ENCODE data around the gene METTL23. TPM values are rescaled to one million over a fixed set of nuclear protein-coding genes. Genes with fewer than 3 reads are reported as not detected.
A peak's percentile ranks its signal among the peaks of the same experiment; 100 is the strongest.
"Not testable (repeated sequence)": the region's sequence is repeated elsewhere in the genome, so short reads cannot be mapped to it uniquely, and the experiment has no call there.

The METTL23 gene
- total and polyA plus RNA-seq, 8 donors = 1.2 to 72.1 (median 31.7) TPM

- 88 to 96% (median 94%) methylated on average over 8 of the region's 8 CpGs for WGBS, 5 donors
Measured at GRCh38 chr17:76722279-76722678, 4.4 kb upstream of the METTL23 start.

GRCh38 chr17:76722977-76723376 lies 3.7 kb upstream of the METTL23 start:
- intact Hi-C loops (cut with DNase I; ENCODE audit: low total_unique reads); H3K27ac ChIP-seq; H3K4me3 ChIP-seq; H3K9me3 ChIP-seq; H3K27me3 ChIP-seq; DNase-seq: not testable (repeated sequence)
- WGBS, 5 donors = 95 to 97% (median 97%) methylated on average over 8 of the region's 8 CpGs
- H3K36me3 ChIP-seq = peaks cover 64 to 72% (median 70%) of the 10 kb centered on the region in 4 donors
- H3K4me1 ChIP-seq = peaks cover 25 to 55% (median 45%) of the 10 kb centered on the region in 4 donors

More at GRCh38 chr17:76722279-76722678, 4.4 kb upstream of the METTL23 start:
- Histone ChIP-seq H3K27me3 (no peaks in the 10 kb centered on the region), H3K27ac (no peak overlapping the region), H3K9me3 (no peaks in the 10 kb centered on the region), H3K4me3 (no peak overlapping the region), H3K4me1 (peaks cover 18 to 50% (median 41%) of the 10 kb centered on the region in 4 donors), H3K36me3 (peaks cover 71 to 79% (median 77%) of the 10 kb centered on the region in 4 donors)
- no peak for TF ChIP-seq POLR2AphosphoS5 (IDR thresholded peaks at IDR 0.05)
- TF ChIP-seq CTCF (IDR thresholded peaks at IDR 0.05) = no peak
- no peak for TF ChIP-seq POLR2A (IDR thresholded peaks at IDR 0.05)
- TF ChIP-seq EP300 (IDR thresholded peaks at IDR 0.05) = no peak
- intact Hi-C loops (cut with DNase I; ENCODE audit: low total_unique reads) = no loop called here
- DNase-seq = no peak

- H3K36me3 ChIP-seq = peaks cover 56 to 64% (median 62%) of the 10 kb centered on the region in 4 donors
- peaks cover 27 to 64% (median 53%) of the 10 kb centered on the region in 4 donors for H3K4me1 ChIP-seq
- peak overlapping the region in 2 of 4 donors; percentile 85 to 87 for H3K4me3 ChIP-seq
- TF ChIP-seq POLR2A (IDR thresholded peaks at IDR 0.05) (no peak), POLR2AphosphoS5 (IDR thresholded peaks at IDR 0.05) (no peak), CTCF (IDR thresholded peaks at IDR 0.05) (no peak), EP300 (IDR thresholded peaks at IDR 0.05) (no peak)
- H3K27ac ChIP-seq = peak overlapping the region in 1 of 5 donors; percentile 100
- no peak for DNase-seq
- intact Hi-C loops (cut with DNase I; ENCODE audit: low total_unique reads) = no loop called here
- WGBS, 5 donors = 91 to 100% (median 96%) methylated on average over 9 of the region's 9 CpGs
- H3K9me3 ChIP-seq = no peaks in the 10 kb centered on the region
- H3K27me3 ChIP-seq = no peaks in the 10 kb centered on the region
Measured at GRCh38 chr17:76723812-76724211, 2.8 kb upstream of the METTL23 start.

- Histone ChIP-seq H3K27me3 (no peaks in the 10 kb centered on the region), H3K9me3 (no peaks in the 10 kb centered on the region), H3K27ac (peak overlapping the region; percentile 98 to 100 (median 100)), H3K4me1 (peaks cover 38 to 81% (median 67%) of the 10 kb centered on the region in 4 donors), H3K4me3 (peak overlapping the region; percentile 85 to 97 (median 90)), H3K36me3 (peaks cover 42 to 59% (median 52%) of the 10 kb centered on the region in 4 donors)
- 1 to 6% (median 3%) methylated on average over 20 to 38 of the region's 38 CpGs for WGBS, 5 donors
- TF ChIP-seq POLR2A (IDR thresholded peaks at IDR 0.05) = no peak
- no peak for TF ChIP-seq CTCF (IDR thresholded peaks at IDR 0.05)
- no peak for TF ChIP-seq EP300 (IDR thresholded peaks at IDR 0.05)
- TF ChIP-seq POLR2AphosphoS5 (IDR thresholded peaks at IDR 0.05) = peak in 1 of 3 donors; percentile 25
- DNase-seq = peak; percentile 73 to 91
- intact Hi-C loops (cut with DNase I; ENCODE audit: low total_unique reads) = no loop called here
Measured at GRCh38 chr17:76725580-76726230, 934 bp upstream of the METTL23 start.
